Activated CD4-positive, CD25-positive, alpha-beta regulatory T cell treated with anti-CD3 and anti-CD28 coated beads, Interleukin-2, amount 50 U/mL, for 72 hours (primary cell): ENCODE data around the gene METTL21A.

Experiments
- DNase-seq: peaks from one replicate; pipeline ENCODE4 v3.0.0; 2021

The METTL21A gene

GRCh38 chr2:207621501-207622039, 3.6 kb downstream of the METTL21A start:
- DNase-seq = peak; percentile 34

- DNase-seq = no peak
Observed at GRCh38 chr2:207619764-207620203, 5.4 kb downstream of the METTL21A start.

- DNase-seq = no peak
Observed at GRCh38 chr2:207617011-207617671, 8.1 kb downstream of the METTL21A start.

- no peak for DNase-seq
Observed at GRCh38 chr2:207616185-207616584, 9.0 kb downstream of the METTL21A start.

GRCh38 chr2:207614824-207615223, 10.4 kb downstream of the METTL21A start:
- no peak for DNase-seq

GRCh38 chr2:207612714-207613113, 12.5 kb downstream of the METTL21A start:
- DNase-seq = no peak

- DNase-seq = no peak
Observed at GRCh38 chr2:207606829-207607228, 18.4 kb downstream of the METTL21A start.

- DNase-seq = no peak
Observed at GRCh38 chr2:207606399-207606798, 18.8 kb downstream of the METTL21A start.

GRCh38 chr2:207603486-207603885, 21.7 kb downstream of the METTL21A start:
- no peak for DNase-seq

- no peak for DNase-seq
Observed at GRCh38 chr2:207601774-207602173, 23.4 kb downstream of the METTL21A start.

- DNase-seq = no peak
Observed at GRCh38 chr2:207600231-207600630, 25.0 kb downstream of the METTL21A start.

- no peak for DNase-seq
Observed at GRCh38 chr2:207599636-207600035, 25.6 kb downstream of the METTL21A start.

- no peak for DNase-seq
Observed at GRCh38 chr2:207594731-207595130, 30.5 kb downstream of the METTL21A start.

- no peak for DNase-seq
Observed at GRCh38 chr2:207594264-207594663, 30.9 kb downstream of the METTL21A start.

GRCh38 chr2:207593277-207593676, 31.9 kb downstream of the METTL21A start:
- DNase-seq = no peak

- DNase-seq = no peak
Observed at GRCh38 chr2:207589143-207589542, 36.1 kb downstream of the METTL21A start.

GRCh38 chr2:207587305-207587704, 37.9 kb downstream of the METTL21A start:
- DNase-seq = no peak

GRCh38 chr2:207584952-207585351, 40.2 kb downstream of the METTL21A start:
- DNase-seq = no peak

GRCh38 chr2:207571370-207571769, 53.8 kb downstream of the METTL21A start:
- no peak for DNase-seq

GRCh38 chr2:207567671-207568070, 57.5 kb downstream of the METTL21A start:
- no peak for DNase-seq

- DNase-seq = no peak
Observed at GRCh38 chr2:207565736-207566500, 59.3 kb downstream of the METTL21A start.
